ENCODE data around the gene RNF213. TPM values are rescaled to one million over a fixed set of nuclear protein-coding genes. Genes with fewer than 3 reads are reported as not detected.

RNF213 gene
- polyA plus RNA-seq, 1 of the 3 experiments (the other 2 are of a cell fraction), result 57.5 TPM

- CTCF ChIA-PET, result interaction anchor here (1.1 to 1.5 kb wide), 3 partner anchors 17 to 195 kb away, joined by 3 to 6 read pairs (median 4); partner anchors contain the start of gene GAA
- H3K4me1 ChIP-seq (ENCODE audit: control insufficient read depth in 1 of 2, insufficient read depth in 2 of 2, low read depth in 1 of 2, low read length in 1 of 2), result peaks cover 0 to 4% of the 10 kb centered on the region in 2 experiments; a peak in 1 of 4 replicates
- no peak overlapping the region for H3K9ac ChIP-seq
- peaks cover 18% of the 10 kb centered on the region; the same call in 1 of the 2 replicates for H3K79me2 ChIP-seq (ENCODE audit: insufficient read depth)
- H3K27me3 ChIP-seq (ENCODE audit: insufficient read depth), result no peaks in the 10 kb centered on the region
- TF ChIP-seq GABPA (IDR thresholded peaks at IDR 0.05; ENCODE audit: low read depth) (no peak), JUND (IDR thresholded peaks at IDR 0.05) (no peak), RAD21 (IDR thresholded peaks at IDR 0.05; ENCODE audit: low read length) (no peak), EZH2phosphoT487 (IDR thresholded peaks at IDR 0.05; ENCODE audit: borderline replicate concordance, low read depth) (no peak), REST (IDR thresholded peaks at IDR 0.05; ENCODE audit: low read depth, low read length) (no peak), ZBTB33 (IDR thresholded peaks at IDR 0.05; ENCODE audit: borderline replicate concordance, low read depth) (no peak), USF1 (IDR thresholded peaks at IDR 0.05; ENCODE audit: borderline replicate concordance, low read depth) (no peak), RFX5 (IDR thresholded peaks at IDR 0.05; ENCODE audit: low read length) (no peak), POLR2AphosphoS5 (IDR thresholded peaks at IDR 0.05; ENCODE audit: low read depth, low read length) (no peak)
- WGBS (ENCODE audit: low lambda C conversion rate), result 97% methylated on average over 21 of the region's 34 CpGs
- H4K20me1 ChIP-seq (ENCODE audit: insufficient read depth), result peaks cover 17% of the 10 kb centered on the region; the same call in 1 of the 2 replicates
- no peak overlapping the region for H3K4me2 ChIP-seq
- no peak overlapping the region for H3K27ac ChIP-seq (ENCODE audit: low read depth in 2 of 2, low read length in 1 of 2)
- H3K9me2 ChIP-seq, result no peaks in the 10 kb centered on the region
- peaks cover 13% of the 10 kb centered on the region for H3F3A ChIP-seq (replicated peaks; ENCODE audit: insufficient read depth)
- POLR2A ChIA-PET, result interaction anchor here (1.2 kb wide), 1 partner anchor 176 kb away, joined by 5 read pairs; the partner anchor contains the start of gene GAA
- no peaks in the 10 kb centered on the region for H3K9me3 ChIP-seq
- peaks cover 15 to 22% of the 10 kb centered on the region in 2 experiments for H3K36me3 ChIP-seq (replicated peaks in 1 of 2; ENCODE audit: control insufficient read depth in 1 of 2, insufficient read depth in 2 of 2, low read length in 1 of 2)
- no peak overlapping the region for H3K4me3 ChIP-seq (ENCODE audit: low read depth in 2 of 2, low read length in 1 of 2)
- peak; percentile 35 for DNase-seq
- H2AFZ ChIP-seq (ENCODE audit: low read depth), result no peak overlapping the region
Observed at GRCh38 chr17:80277751-80278671, 17.4 kb downstream of the RNF213 start.

Data from SK-N-SH (cell line).